ENCODE measurements around the gene PCNA. TPM values are rescaled to one million over a fixed set of nuclear protein-coding genes. Genes with fewer than 3 reads are reported as not detected.
A peak's percentile ranks its signal among the peaks of the same experiment; 100 is the strongest.
"Not testable (repeated sequence)": the region's sequence is repeated elsewhere in the genome, so short reads cannot be mapped to it uniquely, and the experiment has no call there.

PCNA gene
- polyA plus RNA-seq, 4 donors, result 57.6 to 144 (median 85.9) TPM

DNA sequence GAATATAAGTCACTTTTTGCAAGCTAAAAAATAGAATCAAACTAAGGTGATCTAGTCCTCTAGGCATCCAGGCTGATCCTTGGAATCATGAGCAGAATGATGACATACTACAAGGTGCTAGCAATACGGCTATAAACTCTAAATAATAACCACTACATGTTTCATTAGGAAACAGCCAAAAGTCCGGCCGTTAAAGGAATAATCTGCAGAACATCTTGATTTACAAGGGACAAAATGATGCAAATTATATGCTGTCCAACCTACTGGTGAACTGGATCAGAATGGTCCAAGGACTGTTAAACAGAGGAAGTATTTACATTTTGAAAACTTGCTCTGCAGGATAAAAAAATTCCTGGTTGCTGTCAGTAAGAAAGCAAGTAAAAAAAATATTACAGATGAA is 19.8 kb downstream of the PCNA start:
- H3K4me1 ChIP-seq (ENCODE audit: control insufficient read depth in 3 of 3, insufficient read depth in 2 of 3, low read depth in 1 of 3, low read length in 2 of 3); H3K9me3 ChIP-seq (ENCODE audit: control insufficient read depth in 2 of 2, insufficient read depth in 1 of 2, low read depth in 1 of 2, low read length in 1 of 2); H3K27ac ChIP-seq (ENCODE audit: low read depth in 1 of 3, low read length in 2 of 3); H3K4me3 ChIP-seq (ENCODE audit: low read depth in 1 of 3, low read length in 3 of 3); DNase-seq; H3K27me3 ChIP-seq (ENCODE audit: control insufficient read depth in 3 of 3, insufficient read depth in 3 of 3, low read length in 3 of 3); FAIRE-seq: not testable (repeated sequence)
- H3K36me3 ChIP-seq (ENCODE audit: control insufficient read depth in 3 of 3, insufficient read depth in 2 of 3, low read depth in 1 of 3, low read length in 3 of 3), result peaks cover 8 to 39% (median 14%) of the 10 kb centered on the region in 3 donors
- 93 to 96% (median 96%) methylated on average over 3 of the region's 3 CpGs for WGBS, 3 donors

DNA sequence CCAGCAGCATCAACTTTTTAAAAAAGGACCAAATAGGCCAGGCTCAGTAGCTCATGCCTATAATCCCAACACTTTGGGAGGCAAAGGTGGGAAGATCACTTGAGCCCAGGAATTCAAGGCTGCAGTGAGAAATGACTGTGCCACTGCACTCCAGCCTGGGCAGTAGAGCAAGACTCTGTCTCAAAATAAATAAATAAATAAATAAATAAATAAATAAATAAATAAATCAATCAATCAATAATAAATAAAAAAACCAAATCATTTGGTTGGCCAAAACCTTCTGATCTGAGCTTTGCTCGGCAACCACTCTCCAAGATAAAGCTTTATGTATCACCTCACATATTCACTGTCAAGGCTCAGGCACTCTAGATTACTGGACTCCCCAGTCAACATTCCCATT is 20.7 kb downstream of the PCNA start:
- not testable (repeated sequence) for H3K27ac ChIP-seq (ENCODE audit: low read depth in 1 of 3, low read length in 2 of 3); H3K4me3 ChIP-seq (ENCODE audit: low read depth in 1 of 3, low read length in 3 of 3); H3K9me3 ChIP-seq (ENCODE audit: control insufficient read depth in 2 of 2, insufficient read depth in 1 of 2, low read depth in 1 of 2, low read length in 1 of 2); H3K4me1 ChIP-seq (ENCODE audit: control insufficient read depth in 3 of 3, insufficient read depth in 2 of 3, low read depth in 1 of 3, low read length in 2 of 3); FAIRE-seq; DNase-seq; H3K27me3 ChIP-seq (ENCODE audit: control insufficient read depth in 3 of 3, insufficient read depth in 3 of 3, low read length in 3 of 3)
- H3K36me3 ChIP-seq (ENCODE audit: control insufficient read depth in 3 of 3, insufficient read depth in 2 of 3, low read depth in 1 of 3, low read length in 3 of 3), result peaks cover 8 to 35% (median 12%) of the 10 kb centered on the region in 3 donors
- WGBS, 3 donors, result 88 to 96% (median 93%) methylated on average over 1 of the region's 1 CpG

DNA sequence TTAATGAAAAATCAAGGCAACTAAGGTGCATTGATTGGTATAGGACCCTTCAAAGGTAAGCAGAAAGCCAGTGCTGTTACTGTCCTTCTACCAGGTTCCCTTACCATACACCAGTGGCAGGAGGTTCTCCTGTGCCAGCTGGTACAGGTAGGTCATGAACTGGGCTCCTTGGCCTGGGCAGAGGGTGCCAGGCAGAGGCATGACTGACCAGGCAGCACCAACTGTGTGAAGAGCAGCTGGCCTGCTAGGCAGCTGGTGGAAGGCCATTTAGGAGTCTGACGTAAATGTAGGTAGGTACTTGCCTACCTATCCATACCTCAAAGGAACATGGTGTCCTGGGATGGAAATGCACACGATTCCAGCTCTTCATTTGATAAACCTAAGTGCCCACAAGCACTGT is 23.3 kb downstream of the PCNA start:
- Histone ChIP-seq H3K36me3 (ENCODE audit: control insufficient read depth in 3 of 3, insufficient read depth in 2 of 3, low read depth in 1 of 3, low read length in 3 of 3) (peaks cover 8 to 19% (median 9%) of the 10 kb centered on the region in 3 donors), H3K4me3 (ENCODE audit: low read depth in 1 of 3, low read length in 3 of 3) (no peak overlapping the region), H3K9me3 (ENCODE audit: control insufficient read depth in 2 of 2, insufficient read depth in 1 of 2, low read depth in 1 of 2, low read length in 1 of 2) (no peaks in the 10 kb centered on the region), H3K27me3 (ENCODE audit: control insufficient read depth in 3 of 3, insufficient read depth in 3 of 3, low read length in 3 of 3) (no peaks in the 10 kb centered on the region), H3K4me1 (ENCODE audit: control insufficient read depth in 3 of 3, insufficient read depth in 2 of 3, low read depth in 1 of 3, low read length in 2 of 3) (no peaks in the 10 kb centered on the region), H3K27ac (ENCODE audit: low read depth in 1 of 3, low read length in 2 of 3) (no peak overlapping the region)
- no peak for DNase-seq
- WGBS, 3 donors, result 87 to 95% (median 91%) methylated on average over 2 of the region's 2 CpGs
- FAIRE-seq, result no peak

DNA sequence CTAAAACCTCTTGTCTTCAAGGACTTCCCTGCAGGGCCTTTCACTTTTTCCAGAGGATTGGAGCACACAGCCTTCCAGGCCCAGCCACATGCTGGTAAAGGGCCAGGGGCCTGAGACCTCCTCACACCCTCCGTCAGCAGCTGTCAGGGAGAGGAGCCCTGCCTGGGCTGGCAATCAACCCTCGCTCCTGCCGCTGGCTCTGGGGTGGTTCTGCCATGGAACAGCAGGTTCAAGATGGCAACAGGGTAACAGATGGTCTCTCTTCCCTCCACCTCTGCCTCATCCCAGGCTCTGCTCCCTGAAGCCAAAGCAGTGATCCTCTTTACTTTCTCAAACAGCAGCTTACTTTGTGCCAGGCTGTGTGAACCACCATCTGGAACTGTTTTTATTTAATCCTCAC is 23.8 kb downstream of the PCNA start:
- no peak overlapping the region for H3K4me3 ChIP-seq (ENCODE audit: low read depth in 1 of 3, low read length in 3 of 3)
- H3K36me3 ChIP-seq (ENCODE audit: control insufficient read depth in 3 of 3, insufficient read depth in 2 of 3, low read depth in 1 of 3, low read length in 3 of 3), result peaks cover 8 to 17% (median 9%) of the 10 kb centered on the region in 3 donors
- H3K27me3 ChIP-seq (ENCODE audit: control insufficient read depth in 3 of 3, insufficient read depth in 3 of 3, low read length in 3 of 3), result no peaks in the 10 kb centered on the region
- FAIRE-seq (no peak), DNase-seq (no peak)
- no peaks in the 10 kb centered on the region for H3K4me1 ChIP-seq (ENCODE audit: control insufficient read depth in 3 of 3, insufficient read depth in 2 of 3, low read depth in 1 of 3, low read length in 2 of 3)
- WGBS, 3 donors, result 83 to 95% (median 92%) methylated on average over 3 of the region's 3 CpGs
- no peak overlapping the region for H3K27ac ChIP-seq (ENCODE audit: low read depth in 1 of 3, low read length in 2 of 3)
- no peaks in the 10 kb centered on the region for H3K9me3 ChIP-seq (ENCODE audit: control insufficient read depth in 2 of 2, insufficient read depth in 1 of 2, low read depth in 1 of 2, low read length in 1 of 2)

DNA sequence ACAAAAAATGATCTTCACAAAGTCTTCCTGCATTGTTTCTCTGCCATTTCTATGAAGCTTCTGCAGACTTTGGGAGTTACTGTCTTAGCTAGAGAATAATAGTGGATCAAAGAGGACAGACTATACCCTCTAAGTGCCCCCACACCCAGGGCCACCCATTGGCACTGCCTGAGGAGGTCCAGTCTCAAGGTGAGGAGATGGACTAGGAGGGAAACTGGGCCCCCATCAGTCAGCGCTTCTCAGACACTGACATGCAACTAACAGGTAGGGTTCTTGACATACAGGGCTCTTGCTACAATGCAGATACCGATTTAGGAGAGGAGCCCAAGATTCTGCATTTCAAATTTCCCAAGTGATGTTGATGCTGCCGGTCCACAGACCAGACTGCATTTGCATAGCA is 24.3 kb downstream of the PCNA start:
- 89 to 94% (median 90%) methylated on average over 3 of the region's 3 CpGs for WGBS, 3 donors
- DNase-seq, result no peak
- no peak overlapping the region for H3K27ac ChIP-seq (ENCODE audit: low read depth in 1 of 3, low read length in 2 of 3)
- peaks cover 8 to 17% (median 9%) of the 10 kb centered on the region in 3 donors for H3K36me3 ChIP-seq (ENCODE audit: control insufficient read depth in 3 of 3, insufficient read depth in 2 of 3, low read depth in 1 of 3, low read length in 3 of 3)
- H3K9me3 ChIP-seq (ENCODE audit: control insufficient read depth in 2 of 2, insufficient read depth in 1 of 2, low read depth in 1 of 2, low read length in 1 of 2), result no peaks in the 10 kb centered on the region
- no peaks in the 10 kb centered on the region for H3K27me3 ChIP-seq (ENCODE audit: control insufficient read depth in 3 of 3, insufficient read depth in 3 of 3, low read length in 3 of 3)
- FAIRE-seq, result no peak
- H3K4me3 ChIP-seq (ENCODE audit: low read depth in 1 of 3, low read length in 3 of 3), result no peak overlapping the region
- H3K4me1 ChIP-seq (ENCODE audit: control insufficient read depth in 3 of 3, insufficient read depth in 2 of 3, low read depth in 1 of 3, low read length in 2 of 3), result no peaks in the 10 kb centered on the region

DNA sequence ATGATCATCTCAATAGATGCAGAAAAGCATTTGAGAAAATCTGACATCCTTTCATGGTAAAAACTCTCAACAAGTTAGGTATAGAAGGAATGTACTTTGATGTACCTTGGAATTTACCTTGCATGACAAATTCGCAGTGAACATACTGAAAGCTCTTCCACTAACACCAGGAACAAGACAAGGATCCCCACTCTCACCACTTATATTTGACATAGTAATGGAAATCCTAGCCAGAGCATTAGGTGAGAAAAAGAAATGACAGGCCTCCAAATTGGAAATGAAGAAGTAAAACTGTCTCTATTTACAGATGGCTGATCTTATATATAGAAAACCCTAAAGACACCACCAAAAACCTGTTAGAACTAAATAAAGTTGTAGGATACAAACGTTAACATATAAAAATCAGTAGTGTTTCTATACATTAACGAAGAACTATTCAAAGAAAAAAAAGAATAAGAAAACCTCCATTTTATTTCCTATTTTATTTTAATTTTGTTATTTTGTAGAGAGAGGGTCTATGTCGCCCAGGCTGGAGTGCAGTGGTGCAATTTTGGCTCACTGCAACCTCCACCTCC is 26.9 kb downstream of the PCNA start:
- WGBS, 3 donors, result 74 to 83% (median 80%) methylated on average over 4 of the region's 4 CpGs
- no peaks in the 10 kb centered on the region for H3K9me3 ChIP-seq (ENCODE audit: control insufficient read depth in 2 of 2, insufficient read depth in 1 of 2, low read depth in 1 of 2, low read length in 1 of 2)
- FAIRE-seq (no peak), DNase-seq (no peak)
- peaks cover 4 to 10% (median 9%) of the 10 kb centered on the region in 3 donors for H3K36me3 ChIP-seq (ENCODE audit: control insufficient read depth in 3 of 3, insufficient read depth in 2 of 3, low read depth in 1 of 3, low read length in 3 of 3)
- no peak overlapping the region for H3K27ac ChIP-seq (ENCODE audit: low read depth in 1 of 3, low read length in 2 of 3)
- H3K4me3 ChIP-seq (ENCODE audit: low read depth in 1 of 3, low read length in 3 of 3), result no peak overlapping the region
- H3K27me3 ChIP-seq (ENCODE audit: control insufficient read depth in 3 of 3, insufficient read depth in 3 of 3, low read length in 3 of 3), result no peaks in the 10 kb centered on the region
- H3K4me1 ChIP-seq (ENCODE audit: control insufficient read depth in 3 of 3, insufficient read depth in 2 of 3, low read depth in 1 of 3, low read length in 2 of 3), result no peaks in the 10 kb centered on the region

DNA sequence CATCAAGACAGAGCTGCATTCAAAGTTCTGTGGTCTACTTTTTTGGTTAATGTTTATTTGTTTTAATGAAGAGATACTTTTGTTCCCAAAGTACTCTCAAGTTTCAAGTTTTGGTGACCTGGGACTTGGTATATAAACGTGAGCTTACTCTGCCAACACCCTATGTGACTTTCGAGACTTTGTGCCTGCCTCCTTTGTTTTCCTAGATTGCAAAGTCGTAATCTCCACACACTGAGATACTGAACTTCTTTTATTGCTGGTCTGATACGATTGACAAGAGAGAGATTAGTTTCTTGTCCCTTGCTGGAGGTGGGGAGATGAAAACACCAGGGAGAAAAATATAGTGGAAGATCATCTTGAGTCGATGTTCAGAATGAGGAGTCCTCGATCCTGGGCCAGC is 27.9 kb downstream of the PCNA start:
- Histone ChIP-seq H3K9me3 (ENCODE audit: control insufficient read depth in 2 of 2, insufficient read depth in 1 of 2, low read depth in 1 of 2, low read length in 1 of 2) (no peaks in the 10 kb centered on the region), H3K4me3 (ENCODE audit: low read depth in 1 of 3, low read length in 3 of 3) (no peak overlapping the region), H3K4me1 (ENCODE audit: control insufficient read depth in 3 of 3, insufficient read depth in 2 of 3, low read depth in 1 of 3, low read length in 2 of 3) (no peaks in the 10 kb centered on the region), H3K36me3 (ENCODE audit: control insufficient read depth in 3 of 3, insufficient read depth in 2 of 3, low read depth in 1 of 3, low read length in 3 of 3) (peaks cover 4 to 10% (median 7%) of the 10 kb centered on the region in 3 donors), H3K27ac (ENCODE audit: low read depth in 1 of 3, low read length in 2 of 3) (no peak overlapping the region), H3K27me3 (ENCODE audit: control insufficient read depth in 3 of 3, insufficient read depth in 3 of 3, low read length in 3 of 3) (no peaks in the 10 kb centered on the region)
- WGBS, 3 donors, result 31 to 75% (median 45%) methylated on average over 6 of the region's 6 CpGs
- FAIRE-seq (no peak), DNase-seq (peak; percentile 39 to 62)

DNA sequence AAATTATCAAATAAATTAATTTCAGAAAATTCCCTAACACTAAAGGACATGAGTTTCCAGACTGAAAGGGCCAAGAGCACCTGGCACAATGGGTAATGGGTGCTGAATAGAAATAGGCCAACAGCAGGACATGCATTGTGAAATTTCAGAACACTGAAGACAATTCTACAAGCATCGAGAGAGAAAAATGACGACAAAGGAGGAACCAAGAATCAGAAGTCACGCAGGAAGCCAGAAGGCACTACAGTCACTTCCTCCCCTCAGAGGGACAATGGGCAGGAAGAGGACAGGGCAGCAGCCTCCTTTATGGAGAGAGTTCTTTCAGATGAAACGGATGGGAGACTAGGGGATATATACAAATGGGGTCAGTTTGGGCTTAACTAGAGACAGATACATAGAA is 29.6 kb downstream of the PCNA start:
- no peaks in the 10 kb centered on the region for H3K9me3 ChIP-seq (ENCODE audit: control insufficient read depth in 2 of 2, insufficient read depth in 1 of 2, low read depth in 1 of 2, low read length in 1 of 2)
- WGBS, 3 donors, result 59 to 90% (median 62%) methylated on average over 4 of the region's 4 CpGs
- no peaks in the 10 kb centered on the region for H3K27me3 ChIP-seq (ENCODE audit: control insufficient read depth in 3 of 3, insufficient read depth in 3 of 3, low read length in 3 of 3)
- no peaks in the 10 kb centered on the region for H3K4me1 ChIP-seq (ENCODE audit: control insufficient read depth in 3 of 3, insufficient read depth in 2 of 3, low read depth in 1 of 3, low read length in 2 of 3)
- no peak overlapping the region for H3K4me3 ChIP-seq (ENCODE audit: low read depth in 1 of 3, low read length in 3 of 3)
- FAIRE-seq (no peak), DNase-seq (no peak)
- peak overlapping the region in 1 of 3 donors; percentile 58 for H3K27ac ChIP-seq (ENCODE audit: low read depth in 1 of 3, low read length in 2 of 3)
- H3K36me3 ChIP-seq (ENCODE audit: control insufficient read depth in 3 of 3, insufficient read depth in 2 of 3, low read depth in 1 of 3, low read length in 3 of 3), result peaks cover 0 to 3% (median 0%) of the 10 kb centered on the region in 3 donors

DNA sequence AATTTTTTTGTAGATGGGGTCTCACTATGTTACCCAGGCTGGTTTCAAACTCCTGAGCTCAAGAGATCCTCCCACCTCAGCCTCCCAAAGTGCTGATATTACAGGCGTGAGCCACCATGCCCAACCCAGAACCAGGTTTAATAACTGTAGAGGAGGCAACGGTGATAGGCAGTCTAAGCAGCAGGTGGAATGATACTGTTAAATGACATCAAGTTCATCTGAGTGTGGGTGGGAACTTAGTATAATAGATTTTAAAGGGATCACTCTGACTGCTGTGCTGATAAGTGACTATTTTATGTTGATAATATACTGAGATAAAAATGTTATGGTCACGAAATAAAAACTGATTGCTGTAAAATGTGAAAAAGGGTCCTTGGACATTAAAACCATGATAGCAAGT is 31.1 kb downstream of the PCNA start:
- no peak for DNase-seq
- H3K4me3 ChIP-seq (ENCODE audit: low read depth in 1 of 3, low read length in 3 of 3), result no peak overlapping the region
- H3K36me3 ChIP-seq (ENCODE audit: control insufficient read depth in 3 of 3, insufficient read depth in 2 of 3, low read depth in 1 of 3, low read length in 3 of 3), result peaks cover 0 to 3% (median 0%) of the 10 kb centered on the region in 3 donors
- H3K9me3 ChIP-seq (ENCODE audit: control insufficient read depth in 2 of 2, insufficient read depth in 1 of 2, low read depth in 1 of 2, low read length in 1 of 2), result no peaks in the 10 kb centered on the region
- H3K4me1 ChIP-seq (ENCODE audit: control insufficient read depth in 3 of 3, insufficient read depth in 2 of 3, low read depth in 1 of 3, low read length in 2 of 3), result no peaks in the 10 kb centered on the region
- H3K27me3 ChIP-seq (ENCODE audit: control insufficient read depth in 3 of 3, insufficient read depth in 3 of 3, low read length in 3 of 3), result no peaks in the 10 kb centered on the region
- FAIRE-seq, result no peak
- 28 to 72% (median 37%) methylated on average over 3 of the region's 3 CpGs for WGBS, 3 donors
- no peak overlapping the region for H3K27ac ChIP-seq (ENCODE audit: low read depth in 1 of 3, low read length in 2 of 3)
